Measurements from ENCODE around the gene POLR3K. TPM values are rescaled to one million over a fixed set of nuclear protein-coding genes. Genes with fewer than 3 reads are reported as not detected.

Gene POLR3K
- 1 to 10 TPM in 3 of 4 donors, under 1 TPM in 1; 0.66 to 8.6 (median 3.1) TPM for total RNA-seq

GRCh38 chr16:53346-54236, at the start of gene POLR3K, which contains the start of gene SNRNP25:
Gene POLR3K (minus strand): TSS chr16:53608. CDS start chr16:53586, 22 bp downstream.
Gene SNRNP25 (plus strand): TSS chr16:53828. CDS start chr16:54017, 189 bp downstream.
- Histone ChIP-seq H3K27ac (peak within 1 kb of the TSS; percentile 61 to 85 (median 82)), H3K36me3 (peaks cover 0 to 52% (median 3%) of the 10 kb centered on the region in 3 donors), H3K4me1 (peaks cover 0 to 37% (median 9%) of the 10 kb centered on the region in 4 donors), H3K4me3 (peak within 1 kb of the TSS; percentile 74 to 89 (median 76)), H3K9me3 (no peaks in the 10 kb centered on the region), H3K27me3 (no peaks in the 10 kb centered on the region)
- peak in 2 of 5 experiments; percentile 10 to 53 for TF ChIP-seq CTCF (IDR thresholded peaks at IDR 0.05)
- peak; percentile 26 to 55 for TF ChIP-seq POLR2A (IDR thresholded peaks at IDR 0.05)
- TF ChIP-seq EP300 (IDR thresholded peaks at IDR 0.05) = peak in 1 of 2 donors; percentile 67
- 2 to 3% methylated on average over 56 to 69 of the region's 91 CpGs for WGBS, 2 donors
- peak; percentile 100 for DNase-seq (ENCODE audit: low spot score in 2 of 2)

- H3K36me3 ChIP-seq = peaks cover 0 to 42% (median 9%) of the 10 kb centered on the region in 3 donors
- H3K9me3 ChIP-seq = no peaks in the 10 kb centered on the region
- 20 to 26% methylated on average over 19 of the region's 19 CpGs for WGBS, 2 donors
- peak; percentile 48 to 65 for DNase-seq (ENCODE audit: low spot score in 2 of 2)
- no peaks in the 10 kb centered on the region for H3K27me3 ChIP-seq
- H3K4me3 ChIP-seq = no peak overlapping the region
- TF ChIP-seq POLR2A (IDR thresholded peaks at IDR 0.05) = peak in 1 of 2 donors; percentile 27
- peak; percentile 12 to 73 for TF ChIP-seq EP300 (IDR thresholded peaks at IDR 0.05)
- TF ChIP-seq CTCF (IDR thresholded peaks at IDR 0.05) = no peak
- H3K4me1 ChIP-seq = peaks cover 4 to 62% (median 28%) of the 10 kb centered on the region in 4 donors
- peak overlapping the region; percentile 44 to 88 (median 80) for H3K27ac ChIP-seq
These were observed 48.9 kb upstream of the POLR3K start for GRCh38 chr16:102060-102855.

- DNase-seq (ENCODE audit: low spot score in 2 of 2) = no peak
- TF ChIP-seq CTCF (IDR thresholded peaks at IDR 0.05) = no peak
- TF ChIP-seq POLR2A (IDR thresholded peaks at IDR 0.05) = no peak
- TF ChIP-seq EP300 (IDR thresholded peaks at IDR 0.05) = no peak
- peaks cover 4 to 62% (median 26%) of the 10 kb centered on the region in 4 donors for H3K4me1 ChIP-seq
- peak overlapping the region; percentile 44 to 88 (median 80) for H3K27ac ChIP-seq
- no peaks in the 10 kb centered on the region for H3K9me3 ChIP-seq
- peaks cover 0 to 42% (median 9%) of the 10 kb centered on the region in 3 donors for H3K36me3 ChIP-seq
- WGBS, 2 donors = 48 to 50% methylated on average over 6 of the region's 6 CpGs
- no peak overlapping the region for H3K4me3 ChIP-seq
- H3K27me3 ChIP-seq = no peaks in the 10 kb centered on the region
These were observed 48.2 kb upstream of the POLR3K start for GRCh38 chr16:101586-101985.

GRCh38 chr16:100989-101388, 47.6 kb upstream of the POLR3K start:
- WGBS, 2 donors = 82 to 83% methylated on average over 3 to 5 of the region's 5 CpGs
- no peaks in the 10 kb centered on the region for H3K27me3 ChIP-seq
- no peak overlapping the region for H3K4me3 ChIP-seq
- H3K36me3 ChIP-seq = peaks cover 0 to 40% (median 9%) of the 10 kb centered on the region in 3 donors
- peaks cover 4 to 67% (median 26%) of the 10 kb centered on the region in 4 donors for H3K4me1 ChIP-seq
- H3K27ac ChIP-seq = peak overlapping the region; percentile 44 to 88 (median 80)
- DNase-seq (ENCODE audit: low spot score in 2 of 2) = no peak
- H3K9me3 ChIP-seq = no peaks in the 10 kb centered on the region
- no peak for TF ChIP-seq EP300 (IDR thresholded peaks at IDR 0.05)
- no peak for TF ChIP-seq POLR2A (IDR thresholded peaks at IDR 0.05)
- no peak for TF ChIP-seq CTCF (IDR thresholded peaks at IDR 0.05)
